HepG2 (cell line): ENCODE measurements around the gene C1orf21. TPM values are rescaled to one million over a fixed set of nuclear protein-coding genes. Genes with fewer than 3 reads are reported as not detected.

ENCODE experiments used
- ATAC-seq: fragments of 200-7000 bp; cut with Tn5 transposase; 3 replicates; pipeline ENCODE4 v1.9.1; 2020; ENCODE audit warnings: mild to moderate bottlenecking, moderate library complexity
- BruUV-seq: library from RNA; stranded (reverse); fragments of 400-500 nt; replicated peaks from 2 replicates; lab custom pipeline; 2021; lab: Mats Ljungman, UMichigan
- CTCF ChIA-PET: fragments of 300-600 bp; formaldehyde crosslinking; extraction: SDS; loops from one replicate; lab custom pipeline; 2021; ENCODE audit warnings: low total read pairs, inconsistent platforms, low intra/inter-chr PET ratio; lab: Yijun Ruan, JAX
- POLR2A ChIA-PET: fragments of 350-600 bp; sonication (Branson Sonifier 250); formaldehyde crosslinking; loops from one replicate; lab custom pipeline; 2020; ENCODE audit warnings: antibody characterized with exemption, inconsistent platforms; lab: Yijun Ruan, JAX
- DNase-seq: peaks from one replicate; pipeline ENCODE4 v3.0.0-alpha.2; 2015; ENCODE audit warnings: low spot score
- FAIRE-seq: peaks from 3 replicates; lab custom pipeline; 2011; peaks lifted over from hg19 to GRCh38; lab: Jason Lieb, UNC
- H2AFZ ChIP-seq: one replicate; pipeline ENCODE4 v1.6.1; 2011; ENCODE audit warnings: low read length, inconsistent platforms
- H3K27ac ChIP-seq: fragments of 300-600 bp; 3 replicates; pipeline ENCODE4 v1.8.0; 2011; ENCODE audit warnings: mixed run types, mild to moderate bottlenecking, mixed read lengths, low read length, inconsistent platforms; ENCODE audit not compliant: insufficient read depth; ENCODE audit errors: extremely low read length
- H3K27me3 ChIP-seq, 2 experiments: fragments of 200-600 bp in 1 of 2; 2 replicates in 1 of 2; 3 replicates in 1 of 2; pipeline versions ENCODE4 v1.6.0 to v1.8.0; 2011; ENCODE audit warnings: low read length in 2 of 2, mild to moderate bottlenecking in 2 of 2, moderate library complexity in 2 of 2, inconsistent platforms in 1 of 2; ENCODE audit not compliant: insufficient read depth in 2 of 2, control insufficient read depth in 1 of 2
- H3K36me3 ChIP-seq, 2 experiments: fragments of 200-600 bp in 1 of 2; replicated peaks in 1 of 2; 2 replicates in 1 of 2; 3 replicates in 1 of 2; pipeline versions ENCODE4 v1.5.1 to v1.8.0; 2011; ENCODE audit warnings: low read length in 2 of 2, inconsistent platforms in 1 of 2; ENCODE audit not compliant: insufficient read depth in 2 of 2, control insufficient read depth in 1 of 2
- H3K4me1 ChIP-seq: 2 replicates; pipeline ENCODE4 v1.5.1; 2012; ENCODE audit warnings: low read length, inconsistent platforms; ENCODE audit not compliant: insufficient read depth
- H3K4me2 ChIP-seq: 2 replicates; pipeline ENCODE4 v1.6.0; 2011; ENCODE audit warnings: low read depth, low read length, inconsistent platforms
- H3K4me3 ChIP-seq, 3 experiments: fragments of 200-600 bp in 1 of 3; sonication (generic), shearing (Covaris generic) in 1 of 3; replicated peaks in 1 of 3; 2 replicates each; pipeline ENCODE4 v1.5.1; 2011 to 2016; ENCODE audit warnings: low read length in 3 of 3, inconsistent platforms in 2 of 3, low read depth in 2 of 3, mild to moderate bottlenecking in 2 of 3, control low read depth in 1 of 3, mixed read lengths in 1 of 3; ENCODE audit not compliant: insufficient read depth in 1 of 3
- H3K79me2 ChIP-seq: one replicate; pipeline ENCODE4 v1.6.1; 2011; ENCODE audit warnings: low read length, inconsistent platforms; ENCODE audit not compliant: insufficient read depth
- H3K9ac ChIP-seq: 2 replicates; pipeline ENCODE4 v1.6.0; 2011; ENCODE audit warnings: mild to moderate bottlenecking, low read depth, low read length, inconsistent platforms; ENCODE audit not compliant: insufficient read depth
- H3K9me3 ChIP-seq: 2 replicates; pipeline ENCODE4 v1.5.1; 2012; ENCODE audit warnings: mild to moderate bottlenecking, low read length
- H4K20me1 ChIP-seq: 2 replicates; pipeline ENCODE4 v1.6.0; 2011; ENCODE audit warnings: inconsistent platforms, mild to moderate bottlenecking, low read length, moderate library complexity; ENCODE audit not compliant: insufficient read depth
- MAFK ChIP-seq, 2 experiments: IDR thresholded peaks in 1 of 2; conservative IDR thresholded peaks in 1 of 2; 2 replicates each; pipeline ENCODE4 v1.6.1; 2011; ENCODE audit warnings: improper control_type of control experiment in 2 of 2, low read length in 2 of 2
- ZNF292 ChIP-seq: sonication (generic); formaldehyde crosslinking; IDR thresholded peaks from 2 replicates; pipeline ENCODE4 v1.8.1; 2022; ENCODE audit warnings: mild to moderate bottlenecking, low read depth, missing genetic modification reagents, borderline replicate concordance
- ZNF296 ChIP-seq: sonication (generic); formaldehyde crosslinking; conservative IDR thresholded peaks from 2 replicates; pipeline ENCODE4 v1.5.0; 2020; ENCODE audit warnings: mild to moderate bottlenecking, missing genetic modification reagents
- ZNF354B ChIP-seq: sonication (generic); formaldehyde crosslinking; IDR thresholded peaks from 2 replicates; pipeline ENCODE4 v1.8.0; 2022; ENCODE audit warnings: mild to moderate bottlenecking, missing genetic modification reagents
- ZNF605 ChIP-seq: sonication (generic); formaldehyde crosslinking; IDR thresholded peaks from 2 replicates; pipeline ENCODE4 v1.8.0; 2022; ENCODE audit warnings: mild to moderate bottlenecking, missing genetic modification reagents
- ZNF75D ChIP-seq: sonication (generic); formaldehyde crosslinking; IDR thresholded peaks from 2 replicates; pipeline ENCODE4 v1.8.1; 2023; ENCODE audit warnings: missing genetic modification reagents, mild to moderate bottlenecking, borderline replicate concordance
- WGBS: methylation state at CpG from one replicate; pipeline ENCODE4 v1.1.6; 2017; ENCODE audit warnings: low lambda C conversion rate; 5-methylcytosine and 5-hydroxymethylcytosine counted together
- in situ Hi-C: cut with HindIII; loops from 2 replicates; pipeline ENCODE4 v1.10.0; 2017; ENCODE audit warnings: low pct_unique_long_range_greater_than_20kb; ENCODE audit not compliant: extremely low pct_ligation_motif_present
- intact Hi-C: fragments of 100-400 bp; cut with micrococcal nuclease; formaldehyde crosslinking; loops from one replicate; pipeline ENCODE4 v1.10.0; 2022; ENCODE audit not compliant: unreplicated experiment
- polyA plus RNA-seq, 8 experiments: library from polyadenylated mRNA; depleted of rRNA in 3 of 8; stranded (reverse) in 7 of 8; unstranded in 1 of 8; fragments of >200 nt; fragmentation: Illumina TruSeq in 4 of 8; extraction: Trizol in 4 of 8; gene quantifications; 2 replicates each; pipeline versions ENCODE4 v1.2.1 to v1.2.3, GENCODE V29; 2011 to 2016; ENCODE audit warnings: low read depth in 4 of 8, missing spikeins in 1 of 8, mixed read lengths in 1 of 8; ENCODE audit not compliant: insufficient read depth in 1 of 8
- total RNA-seq, 5 experiments: library from RNA; depleted of rRNA; stranded (reverse); fragments of >200 nt; fragmentation: Illumina TruSeq; extraction: Trizol; gene quantifications; 2 replicates each; pipeline ENCODE4 v1.2.3, GENCODE V29; 2016; ENCODE audit warnings: low read depth in 1 of 5
- TF ChIP-seq, protein P1 (sequence below), 2 experiments: sonication (generic) in 1 of 2; formaldehyde crosslinking in 1 of 2; IDR thresholded peaks; 2 replicates each; pipeline versions ENCODE4 v1.5.1 to v1.6.1; 2011 to 2020; ENCODE audit warnings: borderline replicate concordance in 1 of 2, low read depth in 1 of 2, low read length in 1 of 2, mild to moderate bottlenecking in 1 of 2, missing genetic modification reagents in 1 of 2, moderate library complexity in 1 of 2

C1orf21 gene
- total and polyA plus RNA-seq, 2 of the 13 experiments (the other 11 are each of a cell fraction or from before 2014, with no cell fraction given), result not detected

DNA sequence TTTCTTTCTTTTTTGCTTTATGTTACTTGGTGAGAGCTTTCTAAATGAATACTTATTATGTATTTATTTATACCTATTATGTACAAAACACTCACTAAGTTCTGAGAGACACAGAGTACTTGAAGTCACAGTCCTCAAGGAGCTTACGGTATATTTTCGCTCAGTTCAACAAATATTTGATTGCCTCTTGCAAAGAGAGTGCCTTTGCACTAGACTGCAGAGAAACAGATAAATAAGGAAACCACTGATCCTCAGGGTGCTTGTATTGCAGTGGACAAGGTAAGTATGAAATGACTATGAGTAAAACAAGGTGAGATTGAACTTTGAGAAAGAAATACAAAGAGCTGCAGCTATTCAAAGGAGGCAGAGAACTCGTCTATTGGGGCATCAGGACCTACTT lies 123.3 kb downstream of the C1orf21 start:
- CTCF ChIA-PET, result no interaction called here
- Histone ChIP-seq H3K27me3 (no peaks in the 10 kb centered on the region), H3K4me3 (no peak overlapping the region), H4K20me1 (no peaks in the 10 kb centered on the region), H3K79me2 (no peaks in the 10 kb centered on the region), H3K27ac (no peak overlapping the region), H3K9ac (no peak overlapping the region), H3K4me1 (no peaks in the 10 kb centered on the region), H3K9me3 (no peaks in the 10 kb centered on the region), H3K4me2 (no peak overlapping the region), H3K36me3 (no peaks in the 10 kb centered on the region), H2AFZ (no peak overlapping the region)
- WGBS, result 22% methylated on average over 3 of the region's 3 CpGs
- ATAC-seq (no peak), FAIRE-seq (no peak), DNase-seq (no peak)
- intact Hi-C loops (no loop called here), in situ Hi-C loops (no loop called here)
- POLR2A ChIA-PET, result no interaction called here
- no TSS peak for BruUV-seq
- TF ChIP-seq ZNF75D (CRISPR knock-in tag) (no peak), ZNF292 (CRISPR knock-in tag) (no peak), ZNF354B (CRISPR knock-in tag) (no peak), ZNF296 (CRISPR knock-in tag) (no peak), ZNF605 (CRISPR knock-in tag) (no peak), MAFK (conservative IDR thresholded peaks at IDR 0.05 in 1 of 2, IDR thresholded peaks at IDR 0.05 in 1 of 2; ENCODE audit: low read length in 2 of 2) (no peak)
- TF ChIP-seq, protein P1, sequence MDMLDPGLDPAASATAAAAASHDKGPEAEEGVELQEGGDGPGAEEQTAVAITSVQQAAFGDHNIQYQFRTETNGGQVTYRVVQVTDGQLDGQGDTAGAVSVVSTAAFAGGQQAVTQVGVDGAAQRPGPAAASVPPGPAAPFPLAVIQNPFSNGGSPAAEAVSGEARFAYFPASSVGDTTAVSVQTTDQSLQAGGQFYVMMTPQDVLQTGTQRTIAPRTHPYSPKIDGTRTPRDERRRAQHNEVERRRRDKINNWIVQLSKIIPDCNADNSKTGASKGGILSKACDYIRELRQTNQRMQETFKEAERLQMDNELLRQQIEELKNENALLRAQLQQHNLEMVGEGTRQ (IDR thresholded peaks at IDR 0.05; ENCODE audit: low read depth, low read length), result no peak
- TF ChIP-seq, protein P1 (CRISPR knock-in tag; IDR thresholded peaks at IDR 0.05; ENCODE audit: borderline replicate concordance), result no peak
